Epidermal melanocyte (primary cell): ENCODE measurements around the gene MOG.

Source experiments
- DNase-seq: peaks from one replicate; pipeline ENCODE4 v3.0.0; 2011; ENCODE audit warnings: low spot score; ENCODE audit not compliant: insufficient read length

The MOG gene

GRCh38 chr6:29656798-29657197 is at the start of gene MOG:
Gene MOG (plus strand): TSS chr6:29657092. CDS start chr6:29657210, 118 bp downstream.
- no peak for DNase-seq

DNA sequence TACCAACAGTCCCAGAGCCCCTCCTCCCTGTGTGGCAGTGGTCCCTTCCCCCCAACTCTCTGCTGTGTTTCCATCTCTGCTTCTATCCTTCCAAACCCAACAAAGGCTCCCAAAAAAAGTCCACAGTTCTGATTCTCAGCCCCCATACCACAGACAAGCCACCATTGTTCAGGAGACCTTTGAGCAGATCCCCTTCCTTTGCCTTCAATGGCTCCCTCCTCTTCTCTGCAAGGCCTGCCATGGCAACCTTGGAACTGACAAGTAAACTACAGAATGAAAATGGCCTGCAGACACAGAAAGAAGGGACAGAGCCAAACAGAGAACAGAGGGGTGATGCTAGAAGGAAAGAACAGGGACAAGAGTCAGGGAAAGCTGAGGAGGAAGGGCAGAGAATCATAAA is 48.8 kb upstream of the MOG start:
- DNase-seq, result no peak

DNA sequence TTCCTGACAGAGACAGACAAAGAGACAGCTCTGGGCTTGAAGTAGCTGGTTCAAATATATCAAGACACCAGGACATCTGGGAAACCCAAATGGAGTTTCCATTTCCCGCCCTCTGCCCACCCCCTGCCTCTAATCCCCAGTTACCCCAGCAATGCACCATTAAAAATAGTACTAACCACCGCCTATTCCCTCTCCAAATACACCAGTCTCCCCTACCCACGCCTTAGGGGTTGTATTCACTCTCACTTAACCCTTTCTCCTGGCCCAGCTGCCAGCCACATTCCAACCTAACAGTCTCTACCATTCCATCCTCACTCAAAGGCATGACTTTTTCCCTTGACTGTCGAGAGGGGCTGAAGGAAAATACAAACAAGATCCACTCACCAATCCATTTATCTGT is 46.4 kb upstream of the MOG start:
- no peak for DNase-seq

DNA sequence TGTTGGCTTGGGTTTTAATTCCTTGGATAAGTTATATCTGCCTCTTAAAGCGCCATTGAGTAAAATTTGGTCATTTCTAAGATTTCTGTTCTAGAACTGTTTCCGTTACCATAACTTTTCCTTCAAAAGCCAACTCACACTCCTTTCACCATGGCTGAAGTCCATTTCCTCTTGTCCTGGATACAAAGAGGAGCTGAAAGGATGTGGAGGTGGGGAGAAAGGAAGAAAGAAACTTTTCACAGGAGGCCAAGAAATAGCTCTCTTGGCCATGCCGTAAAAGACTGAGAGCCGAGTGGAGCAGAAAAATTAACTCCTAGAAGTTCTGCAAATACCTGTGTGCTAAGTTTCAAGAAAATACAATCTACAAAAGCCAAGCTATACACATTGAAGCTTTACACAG is 45.5 kb upstream of the MOG start:
- no peak for DNase-seq

- DNase-seq, result no peak
Measured at GRCh38 chr6:29617782-29618554, 38.9 kb upstream of the MOG start.

DNA sequence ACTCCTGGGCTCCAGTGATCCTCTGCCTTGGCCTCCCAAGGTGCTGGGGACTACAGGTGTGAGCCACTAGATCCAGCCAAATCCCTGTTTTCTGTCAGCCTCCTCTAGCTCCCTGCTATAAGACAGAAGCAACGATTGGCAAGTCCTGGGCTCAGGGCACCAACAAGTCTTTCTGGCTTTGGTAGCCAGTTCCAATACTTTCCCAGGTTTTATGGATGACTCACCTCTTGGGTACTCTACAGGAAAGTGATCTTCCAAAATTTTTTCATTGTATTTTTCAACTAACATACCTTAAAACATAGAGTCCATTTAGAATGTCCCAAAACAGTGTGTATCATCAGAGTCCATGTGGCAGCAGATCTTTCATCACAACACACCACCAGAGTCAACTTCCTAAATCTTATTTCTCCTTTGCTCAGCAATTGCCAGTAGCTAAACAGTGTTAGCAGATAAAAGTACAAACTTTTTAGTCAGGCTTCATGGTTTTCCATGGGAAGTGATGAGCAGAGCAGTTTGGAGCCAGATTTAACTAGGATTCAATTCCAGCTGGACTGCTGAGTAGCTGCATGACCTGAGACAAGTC is 37.2 kb upstream of the MOG start:
- no peak for DNase-seq

GRCh38 chr6:29620630-29621029 is 36.3 kb upstream of the MOG start:
- no peak for DNase-seq

- no peak for DNase-seq
Measured at GRCh38 chr6:29624520-29624961, 32.4 kb upstream of the MOG start.

- DNase-seq, result no peak
Measured at GRCh38 chr6:29625337-29625930, 31.5 kb upstream of the MOG start.

DNA sequence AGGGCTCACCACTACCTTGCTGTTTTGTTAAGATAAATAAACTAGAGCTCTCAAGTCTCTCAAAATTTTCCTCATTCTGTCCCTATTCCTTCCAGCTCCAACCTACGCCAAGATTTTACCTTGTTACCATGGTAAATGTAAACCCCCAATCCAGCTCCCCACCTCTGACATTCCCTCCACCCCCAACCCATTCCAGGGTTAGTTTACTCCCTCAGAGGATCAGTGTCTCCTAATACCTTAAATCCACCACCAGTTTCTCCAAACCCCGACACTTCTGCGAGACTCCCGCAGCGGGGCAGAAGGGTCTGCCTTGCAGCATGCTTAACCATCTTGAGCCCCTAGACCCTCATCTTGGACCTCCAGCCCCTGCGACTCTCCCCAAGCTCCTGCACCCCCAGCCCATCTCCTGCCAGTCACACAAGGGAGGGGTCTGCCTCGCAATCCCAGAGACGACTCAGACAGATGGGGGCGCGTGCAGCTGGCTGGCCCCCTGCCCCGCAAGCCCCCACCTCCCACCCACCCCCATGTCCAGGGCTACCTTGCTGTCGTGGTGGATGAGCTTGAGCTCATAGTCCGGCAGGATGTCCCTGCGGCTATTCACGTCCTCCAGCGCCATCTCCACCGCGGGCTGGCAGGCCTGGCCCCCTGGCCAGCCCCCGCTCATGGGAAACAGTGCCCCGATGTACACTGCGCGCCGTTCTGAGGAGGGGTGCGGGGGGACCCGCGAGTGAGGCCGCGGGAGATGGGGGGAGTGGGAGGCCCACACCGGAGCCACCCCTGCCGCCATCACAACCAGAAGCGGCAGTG is 29.7 kb upstream of the MOG start:
- DNase-seq, result no peak

- peak; percentile 79 for DNase-seq
Measured at GRCh38 chr6:29627755-29628418, 29.0 kb upstream of the MOG start.

GRCh38 chr6:29628419-29629281 is 28.2 kb upstream of the MOG start:
- peak; percentile 76 for DNase-seq

DNA sequence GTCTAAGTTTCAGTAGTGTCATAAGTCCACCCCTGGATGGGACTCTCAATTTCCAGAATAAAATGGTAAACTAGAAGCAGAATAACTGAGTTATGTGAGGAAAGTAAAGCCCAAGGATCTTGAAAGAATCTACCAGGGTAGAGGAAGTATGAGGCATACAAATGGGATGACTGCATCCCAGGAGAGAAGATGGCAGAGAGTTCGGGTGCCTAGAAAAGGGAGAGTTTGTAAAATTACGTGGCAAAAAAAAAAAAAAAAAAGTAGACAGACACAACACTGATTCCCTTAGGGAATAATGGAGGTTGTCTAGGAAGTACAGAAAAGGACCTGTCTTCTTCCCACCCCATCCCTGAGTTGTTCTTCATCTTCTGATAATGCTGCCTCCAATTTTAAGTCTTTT is 27.3 kb upstream of the MOG start:
- DNase-seq, result no peak

DNA sequence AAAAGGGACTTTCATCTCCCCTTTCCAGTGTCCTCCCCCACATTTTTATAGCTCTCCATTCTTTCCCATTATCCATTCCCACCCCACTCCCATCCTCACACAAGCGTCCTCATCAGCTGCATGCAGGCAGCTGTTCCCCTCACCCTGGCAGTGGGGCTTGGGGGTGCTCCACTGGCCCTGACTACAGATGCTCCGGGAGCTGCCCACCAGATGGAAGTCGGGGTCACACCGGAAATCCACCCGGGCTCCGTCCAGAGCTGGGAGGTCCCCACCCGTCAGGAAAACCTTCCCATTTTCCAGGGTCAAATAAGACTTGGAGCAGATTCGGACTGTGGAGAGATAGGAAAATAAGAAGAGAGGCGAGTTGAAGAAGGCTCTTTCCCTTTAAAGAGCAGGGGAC is 26.6 kb upstream of the MOG start:
- DNase-seq, result no peak

DNA sequence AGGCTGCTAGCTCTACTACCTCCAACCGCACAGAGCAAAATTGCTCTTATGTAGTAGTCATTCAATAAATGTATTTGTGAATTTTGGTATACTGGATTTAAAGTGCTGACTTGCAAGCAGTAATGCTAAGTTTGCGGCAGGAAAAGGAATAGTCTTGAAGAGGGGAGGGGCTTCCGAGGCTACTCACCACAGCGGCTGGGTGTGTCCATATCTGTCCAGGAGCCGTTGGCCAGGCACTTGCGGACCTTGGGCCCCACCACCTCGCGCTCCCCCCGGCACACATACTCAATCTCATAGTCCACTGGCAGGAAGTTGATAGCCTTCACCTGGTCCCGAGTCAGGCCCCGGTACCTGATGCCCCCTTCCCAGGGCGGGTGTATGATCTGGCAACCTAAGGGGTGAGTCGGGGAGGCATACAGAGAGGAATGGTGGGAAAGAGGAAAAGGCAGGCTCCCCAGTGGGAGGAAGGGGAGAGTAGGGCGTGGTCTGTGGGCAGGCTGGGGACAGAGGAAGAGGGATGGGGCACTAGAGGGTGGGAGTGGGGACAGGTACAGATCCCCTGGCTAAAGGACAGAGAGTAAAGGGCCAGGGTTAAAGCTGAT is 25.6 kb upstream of the MOG start:
- DNase-seq, result no peak

GRCh38 chr6:29631860-29632731 is 24.8 kb upstream of the MOG start:
- no peak for DNase-seq

GRCh38 chr6:29632789-29633533 is 23.9 kb upstream of the MOG start, which contains the start of gene GABBR1:
Gene GABBR1 (minus strand): TSS chr6:29633183. CDS start chr6:29632385, 798 bp downstream.
- DNase-seq, result peak; percentile 93

DNA sequence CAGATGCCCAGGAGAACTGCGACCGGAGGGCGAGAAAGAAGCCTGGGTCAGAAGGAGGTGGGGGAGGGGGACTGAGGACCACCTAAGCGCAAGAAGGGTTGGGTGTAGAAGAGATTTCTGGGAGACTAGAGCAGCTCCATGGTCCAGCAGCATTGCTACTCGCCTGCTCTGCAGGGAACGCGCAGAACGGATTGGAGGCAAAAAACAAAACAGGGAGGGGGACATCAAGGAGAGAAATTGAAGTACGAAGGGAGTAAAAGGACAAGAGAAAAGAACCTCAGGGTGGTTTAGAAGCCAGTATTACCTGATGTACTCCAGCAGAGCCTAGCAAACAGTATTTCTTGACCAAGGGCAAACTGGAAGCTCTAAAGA is 23.4 kb upstream of the MOG start:
- no peak for DNase-seq
